ENCODE measurements around the gene KDM4C.

GRCh38 chr9:7108936-7109335 lies 351.2 kb downstream of the KDM4C start:
- TF ChIP-seq CTCF (IDR thresholded peaks at IDR 0.05 in 2 of 3, conservative IDR thresholded peaks at IDR 0.05 in 1 of 3; ENCODE audit: borderline replicate concordance in 1 of 3, insufficient read depth in 1 of 3, low read depth in 2 of 3, low read length in 2 of 3) (no peak), ATF3 (IDR thresholded peaks at IDR 0.05) (no peak), CEBPB (IDR thresholded peaks at IDR 0.05; ENCODE audit: low read depth) (no peak), SP1 (IDR thresholded peaks at IDR 0.05; ENCODE audit: low read depth) (no peak), POLR2A (IDR thresholded peaks at IDR 0.05; ENCODE audit: borderline replicate concordance, extremely low read depth, insufficient read depth, insufficient read length) (no peak), FOSL1 (IDR thresholded peaks at IDR 0.05; ENCODE audit: low read depth) (no peak), EZH2 (IDR thresholded peaks at IDR 0.05) (no peak), REST (IDR thresholded peaks at IDR 0.05; ENCODE audit: low read depth) (no peak), POLR2AphosphoS5 (IDR thresholded peaks at IDR 0.05; ENCODE audit: low read depth, low read length) (no peak), EZH2phosphoT487 (IDR thresholded peaks at IDR 0.05; ENCODE audit: borderline replicate concordance) (no peak)
